ENCODE results near the gene GTF2H4.

GRCh38 chr6:30897882-30898281, 10.1 kb upstream of the GTF2H4 start:
- TF ChIP-seq EP300 (IDR thresholded peaks at IDR 0.05; ENCODE audit: borderline replicate concordance in 1 of 2, low read depth in 2 of 2, low read length in 2 of 2) (no peak), CTCF (IDR thresholded peaks at IDR 0.05; ENCODE audit: control extremely low read depth in 1 of 3, insufficient read depth in 1 of 3, low read depth in 1 of 3, low read length in 3 of 3) (no peak), BACH1 (IDR thresholded peaks at IDR 0.05; ENCODE audit: low read length) (no peak), POLR2AphosphoS5 (IDR thresholded peaks at IDR 0.05; ENCODE audit: low read depth, low read length) (no peak), EZH2 (IDR thresholded peaks at IDR 0.05; ENCODE audit: low read depth, low read length, severe bottlenecking) (no peak), POLR2A (IDR thresholded peaks at IDR 0.05; ENCODE audit: control extremely low read depth in 1 of 2, low read depth in 2 of 2, low read length in 2 of 2) (no peak), RAD21 (IDR thresholded peaks at IDR 0.05 in 1 of 2, conservative IDR thresholded peaks at IDR 0.05 in 1 of 2; ENCODE audit: low read depth in 2 of 2, low read length in 2 of 2) (no peak), TAF1 (IDR thresholded peaks at IDR 0.05; ENCODE audit: low read depth, low read length) (no peak), CHD2 (IDR thresholded peaks at IDR 0.05; ENCODE audit: low read length) (no peak), MAFK (IDR thresholded peaks at IDR 0.05; ENCODE audit: low read depth, low read length) (no peak), NRF1 (IDR thresholded peaks at IDR 0.05; ENCODE audit: low read depth, low read length) (no peak), TCF12 (IDR thresholded peaks at IDR 0.05; ENCODE audit: low read depth, low read length) (no peak), ZNF274 (IDR thresholded peaks at IDR 0.05; ENCODE audit: borderline replicate concordance, extremely low read depth, low read length) (no peak), MAX (IDR thresholded peaks at IDR 0.05) (no peak)

All from H1 (cell line).